Large intestine (tissue), 3 donors: ENCODE results near the gene ACCSL. TPM values are rescaled to one million over a fixed set of nuclear protein-coding genes. Genes with fewer than 3 reads are reported as not detected.

Experiments
- DNase-seq, 2 donors: peaks; one replicate each; pipeline versions ENCODE4 v3.0.0 to v3.0.0-alpha.2; 2013
- H3K27ac ChIP-seq: one replicate; pipeline ENCODE4 v1.5.1; 2013; ENCODE audit warnings: low read length
- H3K27me3 ChIP-seq: 2 replicates; pipeline ENCODE4 v1.6.1; 2013; ENCODE audit warnings: low read length; ENCODE audit not compliant: control insufficient read depth, insufficient read depth
- H3K36me3 ChIP-seq: 2 replicates; pipeline ENCODE4 v1.6.1; 2013; ENCODE audit warnings: low read length; ENCODE audit not compliant: control insufficient read depth, insufficient read depth
- H3K4me1 ChIP-seq: one replicate; pipeline ENCODE4 v1.6.1; 2013; ENCODE audit warnings: low read length; ENCODE audit not compliant: control insufficient read depth, insufficient read depth
- H3K4me3 ChIP-seq: one replicate; pipeline ENCODE4 v1.5.1; 2013; ENCODE audit warnings: low read length
- H3K9me3 ChIP-seq: one replicate; pipeline ENCODE4 v1.6.1; 2013; ENCODE audit warnings: mild to moderate bottlenecking, low read depth, low read length, moderate library complexity; ENCODE audit not compliant: control insufficient read depth
- WGBS: methylation state at CpG from one replicate; pipeline ENCODE4 v1.1.5; 2013; ENCODE audit warnings: low lambda C conversion rate; ENCODE audit not compliant: insufficient coverage; 5-methylcytosine and 5-hydroxymethylcytosine counted together
- polyA plus RNA-seq: library from polyadenylated mRNA; unstranded; fragments of 120-200 nt; gene quantifications from one replicate; pipeline ENCODE4 v1.2.1, GENCODE V29; 2013

The ACCSL gene
- polyA plus RNA-seq, 1 donor = 0.03 TPM

DNA sequence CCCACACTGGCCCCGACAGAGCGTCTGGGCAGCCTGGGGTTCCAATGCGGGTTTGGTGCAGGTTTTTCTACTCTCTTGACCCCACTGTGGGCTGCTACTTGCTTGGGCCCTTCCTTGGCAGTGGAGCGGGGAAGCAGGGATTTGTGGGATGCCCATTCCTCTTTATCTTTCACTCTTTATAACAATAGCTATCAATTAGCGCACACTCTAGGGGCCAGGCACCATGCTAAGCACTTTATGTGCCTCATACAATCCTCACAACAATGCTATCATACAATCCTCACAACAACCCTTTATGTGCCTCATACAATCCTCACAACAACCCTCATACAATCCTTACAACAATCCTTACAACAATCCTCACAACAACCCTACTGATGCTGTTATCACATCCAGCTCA lies 31.0 kb downstream of the ACCSL start:
- no CpG with 5 or more reads among the region's 5 CpGs for WGBS
- H3K27me3 ChIP-seq = no peaks in the 10 kb centered on the region
- no peaks in the 10 kb centered on the region for H3K4me1 ChIP-seq
- DNase-seq = no peak
- H3K4me3 ChIP-seq = no peak overlapping the region
- no peaks in the 10 kb centered on the region for H3K9me3 ChIP-seq
- H3K36me3 ChIP-seq = peaks cover 60% of the 10 kb centered on the region
- no peak overlapping the region for H3K27ac ChIP-seq

DNA sequence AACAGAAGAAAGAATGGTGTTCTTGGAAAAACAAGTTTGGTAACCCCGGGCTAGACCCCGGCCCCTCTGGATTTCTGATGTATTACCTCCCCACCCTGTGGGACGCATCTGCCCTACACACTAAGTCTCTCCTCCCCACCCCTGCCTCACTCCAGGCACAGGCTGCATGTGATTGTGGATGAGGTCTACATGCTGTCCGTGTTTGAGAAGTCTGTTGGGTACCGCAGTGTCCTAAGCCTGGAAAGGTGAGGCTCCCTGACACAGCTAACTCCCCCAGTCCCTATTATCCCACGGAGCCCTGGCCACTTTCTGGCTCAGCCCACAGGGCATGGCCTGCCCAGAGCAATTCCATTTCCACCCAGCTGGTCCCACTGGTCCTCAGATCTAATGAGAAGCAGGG lies 31.6 kb downstream of the ACCSL start:
- Histone ChIP-seq H3K36me3 (peaks cover 57% of the 10 kb centered on the region), H3K27ac (no peak overlapping the region), H3K4me1 (no peaks in the 10 kb centered on the region), H3K4me3 (no peak overlapping the region), H3K9me3 (no peaks in the 10 kb centered on the region), H3K27me3 (no peaks in the 10 kb centered on the region)
- no CpG with 5 or more reads among the region's 6 CpGs for WGBS
- no peak for DNase-seq

DNA sequence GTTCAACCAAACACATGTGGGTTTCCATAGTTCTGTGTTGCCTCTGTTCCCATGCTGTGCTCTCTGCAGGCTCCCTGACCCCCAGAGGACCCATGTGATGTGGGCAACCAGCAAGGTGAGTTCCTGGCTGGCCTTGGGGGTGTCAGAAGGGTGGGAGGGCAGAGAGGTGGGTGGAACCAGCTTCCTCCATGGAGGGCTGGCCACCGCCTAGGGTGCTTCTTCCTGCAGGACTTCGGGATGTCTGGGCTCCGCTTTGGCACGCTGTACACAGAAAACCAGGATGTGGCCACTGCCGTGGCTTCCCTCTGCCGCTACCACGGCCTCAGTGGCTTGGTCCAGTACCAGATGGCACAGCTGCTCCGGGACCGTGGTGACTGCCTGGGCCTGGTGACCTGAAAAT lies 33.2 kb downstream of the ACCSL start:
- H3K9me3 ChIP-seq = no peaks in the 10 kb centered on the region
- no peak overlapping the region for H3K4me3 ChIP-seq
- DNase-seq = no peak
- no peak overlapping the region for H3K27ac ChIP-seq
- H3K4me1 ChIP-seq = no peaks in the 10 kb centered on the region
- H3K36me3 ChIP-seq = peaks cover 45% of the 10 kb centered on the region
- no CpG with 5 or more reads among the region's 9 CpGs for WGBS
- no peaks in the 10 kb centered on the region for H3K27me3 ChIP-seq

DNA sequence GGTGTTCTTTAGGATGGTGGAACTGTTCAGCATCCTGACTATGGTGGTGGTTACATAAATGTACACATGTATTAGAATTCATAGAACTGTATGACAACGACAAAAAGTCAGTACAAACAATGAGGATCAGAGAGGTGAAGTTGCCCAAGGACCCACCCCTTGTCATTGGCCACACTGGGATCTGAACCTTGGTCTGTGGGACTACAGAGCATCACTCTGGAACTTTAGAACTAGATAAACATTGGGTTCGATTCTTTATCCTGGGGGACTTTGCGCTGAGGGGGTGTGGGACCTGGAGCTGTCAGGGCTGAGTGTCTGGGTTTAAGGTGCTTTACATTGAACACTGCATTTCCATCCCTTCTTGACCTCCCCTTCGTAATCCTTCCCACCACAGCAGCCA lies 34.9 kb downstream of the ACCSL start:
- WGBS = no CpG with 5 or more reads among the region's 4 CpGs
- Histone ChIP-seq H3K36me3 (peaks cover 35% of the 10 kb centered on the region), H3K4me1 (no peaks in the 10 kb centered on the region), H3K27ac (no peak overlapping the region), H3K9me3 (no peaks in the 10 kb centered on the region), H3K27me3 (no peaks in the 10 kb centered on the region), H3K4me3 (no peak overlapping the region)
- no peak for DNase-seq

DNA sequence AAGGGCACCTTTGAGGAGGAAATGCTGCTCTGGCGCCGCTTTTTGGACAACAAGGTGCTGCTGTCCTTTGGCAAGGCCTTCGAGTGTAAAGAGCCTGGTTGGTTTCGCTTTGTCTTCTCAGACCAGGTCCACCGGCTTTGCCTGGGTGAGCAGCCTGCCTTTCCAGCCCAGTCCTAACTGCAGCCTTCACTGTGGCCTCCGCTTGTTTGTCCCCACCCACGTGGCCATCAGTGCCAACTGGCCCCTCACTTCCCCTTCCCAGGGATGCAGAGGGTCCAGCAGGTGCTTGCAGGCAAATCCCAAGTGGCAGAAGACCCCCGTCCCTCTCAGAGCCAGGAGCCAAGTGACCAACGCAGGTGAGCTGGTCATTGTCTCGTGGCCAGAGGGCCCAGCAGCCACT lies 35.7 kb downstream of the ACCSL start:
- DNase-seq = no peak
- Histone ChIP-seq H3K36me3 (peaks cover 32% of the 10 kb centered on the region), H3K9me3 (no peaks in the 10 kb centered on the region), H3K4me3 (no peak overlapping the region), H3K27ac (no peak overlapping the region), H3K4me1 (no peaks in the 10 kb centered on the region), H3K27me3 (no peaks in the 10 kb centered on the region)
- WGBS = no CpG with 5 or more reads among the region's 10 CpGs

DNA sequence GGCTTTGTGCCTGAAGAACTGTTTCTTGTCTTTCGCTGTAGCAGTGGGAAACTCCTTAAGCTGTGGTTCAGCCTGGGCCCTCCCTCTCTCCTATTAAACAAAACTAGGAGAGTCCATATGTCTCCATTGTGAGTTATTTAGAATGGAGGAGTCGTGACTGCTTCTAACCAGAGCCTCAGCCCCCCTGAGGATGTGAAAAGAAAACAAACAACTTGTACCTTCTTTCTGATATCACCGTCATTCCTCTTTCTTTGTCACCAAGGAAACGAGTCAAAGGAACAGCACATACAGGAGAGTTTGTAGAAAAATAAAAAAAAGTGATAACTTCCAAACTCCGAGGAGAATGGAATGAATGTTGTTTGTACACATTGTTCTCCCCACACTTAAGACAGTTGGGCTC lies 36.1 kb downstream of the ACCSL start:
- Histone ChIP-seq H3K27ac (no peak overlapping the region), H3K9me3 (no peaks in the 10 kb centered on the region), H3K4me1 (no peaks in the 10 kb centered on the region), H3K4me3 (no peak overlapping the region), H3K36me3 (peaks cover 32% of the 10 kb centered on the region), H3K27me3 (no peaks in the 10 kb centered on the region)
- no peak for DNase-seq
- WGBS = 63% methylated on average over 2 of the region's 5 CpGs

DNA sequence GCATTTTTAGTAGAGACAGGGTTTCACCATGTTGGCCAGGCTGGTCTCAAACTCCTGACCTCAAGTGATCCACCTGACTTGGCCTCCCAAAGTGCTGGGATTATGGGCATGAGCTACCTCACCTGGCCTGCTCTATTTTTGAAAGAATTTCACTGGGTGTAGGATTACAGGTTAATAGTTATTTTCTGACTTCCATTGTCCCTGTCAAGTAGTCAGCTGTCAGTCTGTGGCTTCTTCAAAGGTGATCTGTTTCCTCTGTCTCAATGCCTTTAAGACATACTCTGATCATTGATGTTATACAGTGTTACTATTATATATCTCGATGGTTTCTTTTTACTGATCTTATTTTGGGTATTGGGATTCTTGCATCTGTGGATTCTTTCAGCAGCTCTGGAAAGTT lies 37.5 kb downstream of the ACCSL start:
- Histone ChIP-seq H3K9me3 (no peaks in the 10 kb centered on the region), H3K4me1 (no peaks in the 10 kb centered on the region), H3K4me3 (no peak overlapping the region), H3K27me3 (no peaks in the 10 kb centered on the region), H3K36me3 (peaks cover 22% of the 10 kb centered on the region), H3K27ac (no peak overlapping the region)
- no peak for DNase-seq
- 100% methylated on average over 1 of the region's 1 CpG for WGBS

DNA sequence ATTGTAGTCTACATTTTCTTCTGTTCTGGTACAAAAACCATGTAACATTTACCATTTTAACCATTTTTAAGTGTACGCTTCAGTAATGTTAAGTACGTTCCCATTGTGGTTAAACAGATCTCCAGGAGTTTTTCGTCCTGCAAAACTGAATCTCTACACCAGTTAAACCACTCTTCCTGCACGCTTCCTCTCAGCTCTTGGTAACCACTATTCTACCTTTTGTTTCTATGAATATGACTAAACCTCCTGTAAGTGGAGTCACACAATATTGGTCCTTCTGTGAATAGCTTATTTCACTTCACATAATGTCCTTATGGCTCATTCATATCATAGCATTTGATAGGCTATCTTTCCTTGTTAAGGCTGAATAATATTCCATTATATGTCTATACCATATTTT lies 40.6 kb downstream of the ACCSL start:
- Histone ChIP-seq H3K4me3 (no peak overlapping the region), H3K9me3 (no peaks in the 10 kb centered on the region), H3K4me1 (no peaks in the 10 kb centered on the region), H3K27me3 (no peaks in the 10 kb centered on the region), H3K27ac (no peak overlapping the region), H3K36me3 (peaks cover 2% of the 10 kb centered on the region)
- WGBS = 91% methylated on average over 4 of the region's 4 CpGs
- DNase-seq = no peak

DNA sequence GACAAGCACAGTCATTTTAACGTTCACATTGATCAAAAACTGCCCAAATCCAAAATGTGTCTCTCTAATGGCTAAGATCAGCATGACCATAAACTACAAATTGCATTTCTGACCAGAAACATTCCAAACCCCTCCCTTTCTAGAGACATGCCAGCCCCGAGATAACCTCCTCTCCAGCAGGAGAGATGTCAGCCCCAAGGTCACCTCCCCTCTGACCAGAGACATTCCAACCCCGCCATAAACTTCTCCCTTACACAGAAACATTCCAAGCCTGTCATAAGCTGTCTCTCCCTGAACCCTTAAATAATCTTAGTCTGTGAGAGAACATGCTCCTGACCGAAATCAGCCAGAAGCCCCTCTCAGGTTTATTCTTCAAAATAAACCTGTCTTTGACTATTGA lies 41.1 kb downstream of the ACCSL start:
- H3K4me3 ChIP-seq = no peak overlapping the region
- H3K36me3 ChIP-seq = peaks cover 2% of the 10 kb centered on the region
- no CpG with 5 or more reads among the region's 4 CpGs for WGBS
- DNase-seq = no peak
- no peaks in the 10 kb centered on the region for H3K9me3 ChIP-seq
- no peak overlapping the region for H3K27ac ChIP-seq
- no peaks in the 10 kb centered on the region for H3K27me3 ChIP-seq
- no peaks in the 10 kb centered on the region for H3K4me1 ChIP-seq

DNA sequence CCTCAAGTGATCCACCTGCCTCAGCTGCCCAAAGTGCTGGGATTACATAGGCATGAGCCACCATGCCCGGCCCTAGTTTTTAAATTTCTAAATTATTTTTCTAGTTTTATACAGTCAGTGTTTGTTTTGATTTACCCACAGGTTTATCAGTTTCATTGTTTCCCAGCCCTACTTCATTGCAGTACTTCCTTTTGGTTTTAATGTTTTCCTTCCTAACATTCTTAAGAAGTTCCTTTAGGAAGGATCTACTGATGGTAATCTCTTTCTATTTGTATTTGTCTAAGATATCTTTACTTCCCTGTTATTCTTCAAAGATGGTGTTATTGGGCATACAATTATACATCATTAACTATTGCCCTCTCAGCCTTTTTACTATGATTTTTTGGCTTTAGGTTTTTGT lies 42.8 kb downstream of the ACCSL start:
- no peak for DNase-seq
- no peaks in the 10 kb centered on the region for H3K9me3 ChIP-seq
- no peak overlapping the region for H3K27ac ChIP-seq
- WGBS = 100% methylated on average over 1 of the region's 1 CpG
- no peaks in the 10 kb centered on the region for H3K27me3 ChIP-seq
- peaks cover 2% of the 10 kb centered on the region for H3K4me1 ChIP-seq
- no peaks in the 10 kb centered on the region for H3K36me3 ChIP-seq
- no peak overlapping the region for H3K4me3 ChIP-seq

DNA sequence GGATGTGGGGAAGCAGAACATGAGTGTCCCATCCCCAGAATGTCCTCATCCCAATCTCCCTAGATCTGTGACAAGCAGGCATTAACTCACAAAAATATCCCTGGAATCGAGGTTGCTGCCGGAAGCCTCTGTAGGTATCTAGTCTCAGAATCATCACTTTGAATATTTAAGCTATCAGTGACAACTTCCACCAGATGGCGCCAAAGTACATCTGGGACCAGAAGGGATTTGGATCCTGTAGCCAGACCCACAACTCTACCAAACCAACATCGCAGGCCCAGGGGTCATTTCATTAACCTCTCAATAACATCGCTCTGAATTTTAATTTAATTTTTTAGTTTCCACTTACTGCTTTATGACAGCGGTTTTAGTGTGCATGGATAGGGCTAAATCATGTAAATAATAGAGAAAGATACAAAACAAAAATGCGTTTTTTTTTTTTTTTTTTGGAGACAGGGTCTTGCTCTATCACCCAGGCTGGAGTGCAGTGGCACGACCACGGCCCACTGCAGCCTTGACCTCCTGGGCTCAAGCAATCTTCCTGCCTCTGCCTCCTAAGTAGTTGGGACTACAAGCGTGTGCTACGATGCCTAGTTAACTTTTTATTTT lies 46.6 kb downstream of the ACCSL start:
- no CpG with 5 or more reads among the region's 11 CpGs for WGBS
- Histone ChIP-seq H3K27me3 (no peaks in the 10 kb centered on the region), H3K4me3 (no peak overlapping the region), H3K36me3 (no peaks in the 10 kb centered on the region), H3K27ac (no peak overlapping the region), H3K9me3 (no peaks in the 10 kb centered on the region), H3K4me1 (peaks cover 11% of the 10 kb centered on the region)
- peak; percentile 62 to 67 for DNase-seq
